Stimulated activated CD4-positive, alpha-beta T cell treated with anti-CD3 and anti-CD28 coated beads, Interleukin-2, amount 100 ng/mL, for 4 hours (primary cell): ENCODE measurements around the gene FHIT.

Source experiments
- DNase-seq: peaks from one replicate; pipeline ENCODE4 v3.0.0-alpha.2; 2020; ENCODE audit warnings: low read depth

The FHIT gene

GRCh38 chr3:60160111-60160821 is 1091.0 kb downstream of the FHIT start:
- DNase-seq = no peak

GRCh38 chr3:60158035-60158434 is 1093.2 kb downstream of the FHIT start:
- no peak for DNase-seq

GRCh38 chr3:60154011-60154410 is 1097.2 kb downstream of the FHIT start:
- no peak for DNase-seq

GRCh38 chr3:60153221-60153999 is 1097.8 kb downstream of the FHIT start:
- no peak for DNase-seq

GRCh38 chr3:60149501-60149900 is 1101.8 kb downstream of the FHIT start:
- DNase-seq = no peak

GRCh38 chr3:60147249-60147950 is 1103.9 kb downstream of the FHIT start:
- peak; percentile 1 for DNase-seq

GRCh38 chr3:60146121-60146520 is 1105.1 kb downstream of the FHIT start:
- DNase-seq = no peak

- no peak for DNase-seq
These were observed 1107.2 kb downstream of the FHIT start for GRCh38 chr3:60144071-60144470.

- DNase-seq = no peak
These were observed 1109.2 kb downstream of the FHIT start for GRCh38 chr3:60142009-60142408.

GRCh38 chr3:60140160-60140559 is 1111.1 kb downstream of the FHIT start:
- no peak for DNase-seq

GRCh38 chr3:60136601-60137000 is 1114.7 kb downstream of the FHIT start:
- DNase-seq = no peak

- DNase-seq = no peak
These were observed 1115.8 kb downstream of the FHIT start for GRCh38 chr3:60135474-60135873.

GRCh38 chr3:60133269-60134162 is 1117.7 kb downstream of the FHIT start:
- no peak for DNase-seq

GRCh38 chr3:60131618-60132017 is 1119.6 kb downstream of the FHIT start:
- DNase-seq = no peak

- no peak for DNase-seq
These were observed 1124.5 kb downstream of the FHIT start for GRCh38 chr3:60126511-60127304.

- DNase-seq = no peak
These were observed 1125.6 kb downstream of the FHIT start for GRCh38 chr3:60125686-60126085.

- no peak for DNase-seq
These were observed 1131.0 kb downstream of the FHIT start for GRCh38 chr3:60120245-60120644.

- no peak for DNase-seq
These were observed 1137.1 kb downstream of the FHIT start for GRCh38 chr3:60114191-60114590.

GRCh38 chr3:60107275-60107674 is 1144.0 kb downstream of the FHIT start:
- DNase-seq = no peak

- DNase-seq = no peak
These were observed 1149.1 kb downstream of the FHIT start for GRCh38 chr3:60102154-60102553.

GRCh38 chr3:60101621-60102020 is 1149.6 kb downstream of the FHIT start:
- DNase-seq = no peak
